Immature natural killer cell (primary cell): Measurements from ENCODE around the gene FOXP1. TPM values are rescaled to one million over a fixed set of nuclear protein-coding genes. Genes with fewer than 3 reads are reported as not detected.

ENCODE experiments used
- DNase-seq, 3 donors: peaks; one replicate each; pipeline ENCODE4 v3.0.0; 2022; ENCODE audit warnings: mixed read lengths in 1 of 3
- H3K27ac Mint-ChIP-seq, 6 donors: one replicate each; pipeline ENCODE4 v1.8.0; 2020; ENCODE audit warnings: mixed read lengths in 6 of 6, mild to moderate bottlenecking in 5 of 6, inconsistent platforms in 4 of 6, moderate library complexity in 3 of 6
- H3K27me3 Mint-ChIP-seq, 3 donors: one replicate each; pipeline ENCODE4 v1.8.0; 2020 to 2021; ENCODE audit warnings: low read depth in 3 of 3, mild to moderate bottlenecking in 3 of 3, mixed read lengths in 3 of 3, moderate library complexity in 3 of 3, inconsistent platforms in 1 of 3
- H3K36me3 Mint-ChIP-seq, 3 donors: one replicate each; pipeline ENCODE4 v1.8.0; 2020; ENCODE audit warnings: mixed read lengths in 3 of 3, inconsistent platforms in 2 of 3, mild to moderate bottlenecking in 2 of 3
- H3K4me1 Mint-ChIP-seq, 2 donors: one replicate each; pipeline ENCODE4 v1.8.0; 2020; ENCODE audit warnings: inconsistent platforms in 2 of 2, mild to moderate bottlenecking in 2 of 2, mixed read lengths in 2 of 2, moderate library complexity in 1 of 2
- H3K4me3 Mint-ChIP-seq, 5 donors: one replicate each; pipeline ENCODE4 v1.8.0; 2020; ENCODE audit warnings: mild to moderate bottlenecking in 5 of 5, mixed read lengths in 5 of 5, inconsistent platforms in 3 of 5, moderate library complexity in 3 of 5
- H3K9me3 Mint-ChIP-seq, 6 donors: one replicate each; pipeline ENCODE4 v1.8.0; 2020; ENCODE audit warnings: mild to moderate bottlenecking in 6 of 6, mixed read lengths in 6 of 6, inconsistent platforms in 4 of 6, moderate library complexity in 3 of 6
- polyA plus RNA-seq, 3 donors: library from polyadenylated mRNA; unstranded; fragments of 300-500 nt; fragmentation: Illumina TruSeq; gene quantifications; one replicate each; pipeline ENCODE4 v1.2.3, GENCODE V29; 2021

Gene FOXP1
- polyA plus RNA-seq, result 100 to 1,000 TPM in 1 of 3 donors, 10 to 100 TPM in 2; 68.2 to 133 (median 84.0) TPM

GRCh38 chr3:71583566-71584393 lies at the start of gene FOXP1:
FOXP1 (minus strand) TSS chr3:71583728; CDS start chr3:71198381, 385,347 bp downstream.
- H3K4me1 Mint-ChIP-seq, result peaks cover 29 to 49% of the 10 kb centered on the region in 2 donors
- H3K9me3 Mint-ChIP-seq, result no peaks in the 10 kb centered on the region
- peak within 1 kb of the TSS; percentile 78 to 93 (median 92) for H3K27ac Mint-ChIP-seq
- no peaks in the 10 kb centered on the region for H3K36me3 Mint-ChIP-seq
- peak within 1 kb of the TSS; percentile 94 to 97 (median 96) for H3K4me3 Mint-ChIP-seq
- peak; percentile 48 to 65 (median 61) for DNase-seq
- peaks cover 12 to 29% (median 23%) of the 10 kb centered on the region in 3 donors for H3K27me3 Mint-ChIP-seq

- H3K9me3 Mint-ChIP-seq, result no peaks in the 10 kb centered on the region
- H3K36me3 Mint-ChIP-seq, result peaks cover 0 to 18% (median 6%) of the 10 kb centered on the region in 3 donors
- no peak overlapping the region for H3K27ac Mint-ChIP-seq
- peaks cover 0 to 6% of the 10 kb centered on the region in 2 donors for H3K4me1 Mint-ChIP-seq
- H3K27me3 Mint-ChIP-seq, result peaks cover 0 to 5% (median 0%) of the 10 kb centered on the region in 3 donors
- DNase-seq, result no peak
- no peak overlapping the region for H3K4me3 Mint-ChIP-seq
These were observed 46.2 kb upstream of the FOXP1 start for GRCh38 chr3:71629711-71630110.

- Mint-ChIP-seq H3K4me3 (no peak overlapping the region), H3K4me1 (peaks cover 0 to 6% of the 10 kb centered on the region in 2 donors), H3K27ac (no peak overlapping the region), H3K27me3 (peaks cover 0 to 5% (median 0%) of the 10 kb centered on the region in 3 donors), H3K9me3 (no peaks in the 10 kb centered on the region), H3K36me3 (peaks cover 0 to 18% (median 6%) of the 10 kb centered on the region in 3 donors)
- DNase-seq, result no peak
These were observed 45.8 kb upstream of the FOXP1 start for GRCh38 chr3:71629289-71629688.

- Mint-ChIP-seq H3K4me1 (peaks cover 0 to 6% of the 10 kb centered on the region in 2 donors), H3K27me3 (peaks cover 0 to 5% (median 0%) of the 10 kb centered on the region in 3 donors), H3K4me3 (no peak overlapping the region), H3K36me3 (peaks cover 0 to 18% (median 6%) of the 10 kb centered on the region in 3 donors), H3K27ac (no peak overlapping the region), H3K9me3 (no peaks in the 10 kb centered on the region)
- DNase-seq, result no peak
These were observed 45.0 kb upstream of the FOXP1 start for GRCh38 chr3:71628522-71628921.

- H3K36me3 Mint-ChIP-seq, result peaks cover 4 to 9% (median 5%) of the 10 kb centered on the region in 3 donors
These were observed 42.1 kb upstream of the FOXP1 start for GRCh38 chr3:71625676-71626075.

GRCh38 chr3:71621825-71622537 lies 38.5 kb upstream of the FOXP1 start:
- no peaks in the 10 kb centered on the region for H3K9me3 Mint-ChIP-seq
- H3K27ac Mint-ChIP-seq, result no peak overlapping the region
- peaks cover 0 to 2% (median 0%) of the 10 kb centered on the region in 3 donors for H3K27me3 Mint-ChIP-seq
- no peak for DNase-seq
- H3K4me3 Mint-ChIP-seq, result no peak overlapping the region
- H3K4me1 Mint-ChIP-seq, result no peaks in the 10 kb centered on the region
- peaks cover 4 to 13% (median 5%) of the 10 kb centered on the region in 3 donors for H3K36me3 Mint-ChIP-seq

More at GRCh38 chr3:71625676-71626075, 42.1 kb upstream of the FOXP1 start:
- H3K4me1 Mint-ChIP-seq, result peaks cover 0 to 6% of the 10 kb centered on the region in 2 donors
- H3K4me3 Mint-ChIP-seq, result no peak overlapping the region
- peaks cover 0 to 2% (median 0%) of the 10 kb centered on the region in 3 donors for H3K27me3 Mint-ChIP-seq
- H3K9me3 Mint-ChIP-seq, result no peaks in the 10 kb centered on the region
- DNase-seq, result no peak
- no peak overlapping the region for H3K27ac Mint-ChIP-seq

GRCh38 chr3:71618538-71618937 lies 35.0 kb upstream of the FOXP1 start:
- H3K27ac Mint-ChIP-seq, result no peak overlapping the region
- no peaks in the 10 kb centered on the region for H3K9me3 Mint-ChIP-seq
- H3K27me3 Mint-ChIP-seq, result peaks cover 0 to 2% (median 1%) of the 10 kb centered on the region in 3 donors
- H3K36me3 Mint-ChIP-seq, result peaks cover 6 to 14% (median 8%) of the 10 kb centered on the region in 3 donors
- H3K4me3 Mint-ChIP-seq, result no peak overlapping the region
- no peaks in the 10 kb centered on the region for H3K4me1 Mint-ChIP-seq
- no peak for DNase-seq

GRCh38 chr3:71616571-71617021 lies 33.1 kb upstream of the FOXP1 start:
- Mint-ChIP-seq H3K9me3 (no peaks in the 10 kb centered on the region), H3K27me3 (peaks cover 0 to 1% (median 0%) of the 10 kb centered on the region in 3 donors), H3K4me3 (no peak overlapping the region), H3K27ac (no peak overlapping the region), H3K36me3 (peaks cover 8 to 18% (median 11%) of the 10 kb centered on the region in 3 donors), H3K4me1 (no peaks in the 10 kb centered on the region)
- no peak for DNase-seq

- DNase-seq, result no peak
- no peaks in the 10 kb centered on the region for H3K4me1 Mint-ChIP-seq
- H3K36me3 Mint-ChIP-seq, result peaks cover 3 to 19% (median 7%) of the 10 kb centered on the region in 3 donors
- H3K27me3 Mint-ChIP-seq, result peaks cover 0 to 1% (median 0%) of the 10 kb centered on the region in 3 donors
- H3K27ac Mint-ChIP-seq, result no peak overlapping the region
- no peaks in the 10 kb centered on the region for H3K9me3 Mint-ChIP-seq
- H3K4me3 Mint-ChIP-seq, result no peak overlapping the region
These were observed 31.3 kb upstream of the FOXP1 start for GRCh38 chr3:71614869-71615268.

- Mint-ChIP-seq H3K4me3 (no peak overlapping the region), H3K4me1 (no peaks in the 10 kb centered on the region), H3K27me3 (peaks cover 0 to 1% (median 0%) of the 10 kb centered on the region in 3 donors), H3K36me3 (peaks cover 3 to 19% (median 7%) of the 10 kb centered on the region in 3 donors), H3K27ac (no peak overlapping the region), H3K9me3 (no peaks in the 10 kb centered on the region)
- no peak for DNase-seq
These were observed 30.9 kb upstream of the FOXP1 start for GRCh38 chr3:71614426-71614825.

GRCh38 chr3:71611099-71611498 lies 27.6 kb upstream of the FOXP1 start:
- H3K36me3 Mint-ChIP-seq, result peaks cover 0 to 25% (median 5%) of the 10 kb centered on the region in 3 donors
- H3K27ac Mint-ChIP-seq, result no peak overlapping the region
- peaks cover 0 to 4% (median 0%) of the 10 kb centered on the region in 6 donors for H3K9me3 Mint-ChIP-seq
- H3K4me3 Mint-ChIP-seq, result no peak overlapping the region
- no peaks in the 10 kb centered on the region for H3K4me1 Mint-ChIP-seq
- no peak for DNase-seq
- peaks cover 0 to 1% (median 0%) of the 10 kb centered on the region in 3 donors for H3K27me3 Mint-ChIP-seq

- DNase-seq, result no peak
- peaks cover 0 to 4% (median 0%) of the 10 kb centered on the region in 6 donors for H3K9me3 Mint-ChIP-seq
- no peaks in the 10 kb centered on the region for H3K4me1 Mint-ChIP-seq
- H3K27me3 Mint-ChIP-seq, result no peaks in the 10 kb centered on the region
- no peak overlapping the region for H3K4me3 Mint-ChIP-seq
- H3K36me3 Mint-ChIP-seq, result peaks cover 0 to 21% (median 5%) of the 10 kb centered on the region in 3 donors
- no peak overlapping the region for H3K27ac Mint-ChIP-seq
These were observed 23.8 kb upstream of the FOXP1 start for GRCh38 chr3:71607364-71607763.

- no peaks in the 10 kb centered on the region for H3K4me1 Mint-ChIP-seq
- H3K4me3 Mint-ChIP-seq, result no peak overlapping the region
- no peak overlapping the region for H3K27ac Mint-ChIP-seq
- no peaks in the 10 kb centered on the region for H3K27me3 Mint-ChIP-seq
- H3K36me3 Mint-ChIP-seq, result peaks cover 0 to 17% (median 0%) of the 10 kb centered on the region in 3 donors
- no peak for DNase-seq
- peaks cover 0 to 4% (median 0%) of the 10 kb centered on the region in 6 donors for H3K9me3 Mint-ChIP-seq
These were observed 23.1 kb upstream of the FOXP1 start for GRCh38 chr3:71606582-71606981.
